T-cell (primary cell): ENCODE measurements around the gene FAM136A. TPM values are rescaled to one million over a fixed set of nuclear protein-coding genes. Genes with fewer than 3 reads are reported as not detected.
"Not testable (repeated sequence)": the region's sequence is repeated elsewhere in the genome, so short reads cannot be mapped to it uniquely, and the experiment has no call there.

Experiments
- ATAC-seq, 4 experiments: fragments of 200-7000 bp in 3 of 4; fragments of 150-1000 bp in 1 of 4; cut with Tn5 transposase; replicated peaks in 1 of 4; 1 replicate in 3 of 4; 2 replicates in 1 of 4; pipeline ENCODE4 v1.10.0; 2021; ENCODE audit warnings: moderate library complexity in 3 of 4, mild to moderate bottlenecking in 2 of 4, moderate number of reproducible peaks in 1 of 4
- CTCF ChIA-PET, 2 donors: fragments of 300-600 bp; sonication (Branson Sonifier 250); formaldehyde crosslinking; loops; one replicate each; lab custom pipeline; 2022; ENCODE audit warnings: antibody characterized with exemption in 2 of 2; lab: Charles Lee
- POLR2A ChIA-PET, 2 donors: fragments of 300-600 bp; sonication (Branson Sonifier 250); formaldehyde crosslinking; loops; one replicate each; lab custom pipeline; 2022; ENCODE audit warnings: antibody characterized with exemption in 2 of 2; lab: Charles Lee
- DNase-seq, 35 experiments: peaks; one replicate each; pipeline versions ENCODE4 v3.0.0 to v3.0.0-alpha.2; 2013 to 2023
- H3K27ac ChIP-seq: one replicate; pipeline ENCODE4 v1.5.1; 2013; ENCODE audit warnings: low read length
- H3K27me3 ChIP-seq, 2 experiments: replicated peaks in 1 of 2; 1 replicate in 1 of 2; 2 replicates in 1 of 2; pipeline versions ENCODE4 v1.6.1 to v1.7.0; 2013; ENCODE audit warnings: low read length in 1 of 2, mixed read lengths in 1 of 2; ENCODE audit not compliant: control insufficient read depth in 2 of 2, insufficient read depth in 2 of 2; ENCODE audit errors: extremely low read depth in 1 of 2
- H3K36me3 ChIP-seq, 2 donors: 1 replicate in 1 of 2; 2 replicates in 1 of 2; pipeline versions ENCODE4 v1.6.1 to v1.7.0; 2013; ENCODE audit warnings: low read length in 1 of 2; ENCODE audit not compliant: control insufficient read depth in 2 of 2, insufficient read depth in 1 of 2; ENCODE audit errors: extremely low read depth in 1 of 2
- H3K4me1 ChIP-seq, 2 experiments: 1 replicate in 1 of 2; 2 replicates in 1 of 2; pipeline versions ENCODE4 v1.6.1 to v1.7.0; 2013; ENCODE audit warnings: low read length in 2 of 2, mixed read lengths in 1 of 2; ENCODE audit not compliant: insufficient read depth in 2 of 2, control insufficient read depth in 1 of 2; ENCODE audit errors: extremely low read depth in 1 of 2
- H3K4me3 ChIP-seq, 2 donors: 1 replicate in 1 of 2; 2 replicates in 1 of 2; pipeline versions ENCODE4 v1.5.1 to v1.7.0; 2013; ENCODE audit warnings: mild to moderate bottlenecking in 2 of 2, low read length in 1 of 2, moderate library complexity in 1 of 2; ENCODE audit not compliant: control insufficient read depth in 1 of 2; ENCODE audit errors: extremely low read depth in 1 of 2
- H3K9me3 ChIP-seq: 2 replicates; pipeline ENCODE4 v1.7.0; 2013
- H3K27ac Mint-ChIP-seq, 2 donors: one replicate each; pipeline ENCODE4 v1.8.0; 2020 to 2021; ENCODE audit warnings: mild to moderate bottlenecking in 2 of 2, mixed read lengths in 2 of 2
- H3K27me3 Mint-ChIP-seq, 2 donors: one replicate each; pipeline ENCODE4 v1.8.0; 2021 to 2022; ENCODE audit warnings: mixed read lengths in 2 of 2
- H3K36me3 Mint-ChIP-seq: one replicate; pipeline ENCODE4 v1.8.0; 2021; ENCODE audit warnings: mixed read lengths
- H3K4me1 Mint-ChIP-seq, 3 donors: one replicate each; pipeline ENCODE4 v1.8.0; 2020 to 2022; ENCODE audit warnings: mixed read lengths in 3 of 3, mild to moderate bottlenecking in 1 of 3
- H3K4me3 Mint-ChIP-seq, 3 donors: one replicate each; pipeline ENCODE4 v1.8.0; 2020 to 2022; ENCODE audit warnings: mild to moderate bottlenecking in 3 of 3, mixed read lengths in 3 of 3, moderate library complexity in 3 of 3
- H3K9me3 Mint-ChIP-seq, 3 donors: one replicate each; pipeline ENCODE4 v1.8.0; 2020 to 2022; ENCODE audit warnings: mixed read lengths in 3 of 3
- WGBS: methylation state at CpG from one replicate; pipeline ENCODE4 v1.1.5; 2013; ENCODE audit warnings: missing lambda C conversion rate; ENCODE audit not compliant: insufficient coverage; 5-methylcytosine and 5-hydroxymethylcytosine counted together
- total RNA-seq, 35 experiments: library from RNA in 6 of 35; stranded (reverse) in 6 of 35; fragments of 120-200 nt in 1 of 35; gene quantifications; one replicate each; pipeline versions ENCODE4 v1.2.1 to v1.2.4 and lab custom pipeline; 2013 to 2026

The FAM136A gene
- total RNA-seq, 5 donors from 2014 or later (not counting 1 experiment from before 2014, with no cell fraction given) = 24.4 to 34.7 (median 29.7) TPM

DNA sequence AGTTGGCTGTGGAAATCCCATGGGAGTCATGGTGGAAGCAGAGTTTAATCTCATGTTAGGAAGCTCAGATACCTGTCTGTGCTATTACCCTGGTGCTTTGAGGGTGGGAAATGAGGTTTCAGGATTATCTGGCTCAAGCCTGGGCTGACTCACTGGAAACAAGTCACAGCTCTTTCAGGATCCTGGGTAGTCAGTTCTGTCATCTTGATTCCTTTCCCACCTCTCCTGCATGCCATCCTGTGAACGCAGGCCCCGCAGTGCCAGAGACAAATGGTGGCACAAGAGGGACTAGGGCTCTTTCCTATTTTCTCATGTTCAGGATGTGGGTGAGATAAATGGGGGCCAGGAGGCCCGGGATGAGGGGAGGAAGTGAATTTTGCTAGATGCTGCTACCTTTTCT lies 3.7 kb upstream of the FAM136A start:
- H3K27me3 Mint-ChIP-seq = peaks cover 2 to 4% of the 10 kb centered on the region in 2 donors
- peaks cover 16 to 19% (median 19%) of the 10 kb centered on the region in 3 donors for H3K4me1 Mint-ChIP-seq
- no CpG with 5 or more reads among the region's 3 CpGs for whole genome bisulfite sequencing
- Histone ChIP-seq H3K4me1 (peaks cover 5 to 21% of the 10 kb centered on the region in 2 experiments), H3K4me3 (no peak overlapping the region), H3K36me3 (no peaks in the 10 kb centered on the region), H3K27ac (no peak overlapping the region), H3K9me3 (no peaks in the 10 kb centered on the region), H3K27me3 (peaks cover 0 to 11% of the 10 kb centered on the region in 2 experiments)
- ATAC-seq = no peak
- ChIA-PET POLR2A (interaction anchor here in 1 of 2 donors (0.7 kb wide), 1 partner anchor 384 kb away, joined by 7 read pairs; no protein-coding TSS in a partner anchor), CTCF (interaction anchor here (0.5 to 5.4 kb wide), 7 partner anchors 12 to 611 kb away, joined by 3 to 58 read pairs (median 6); partner anchors contain the start of genes FIGLA (in 1 of the 2) and SNRPG (in 1 of the 2))
- H3K27ac Mint-ChIP-seq = no peak overlapping the region
- no peaks in the 10 kb centered on the region for H3K9me3 Mint-ChIP-seq
- no peaks in the 10 kb centered on the region for H3K36me3 Mint-ChIP-seq
- no peak for DNase-seq
- no peak overlapping the region for H3K4me3 Mint-ChIP-seq

- peaks cover 0 to 1% of the 10 kb centered on the region in 2 donors for H3K27me3 Mint-ChIP-seq
- peaks cover 18 to 24% (median 22%) of the 10 kb centered on the region in 3 donors for H3K4me1 Mint-ChIP-seq
- H3K4me1 ChIP-seq = peaks cover 5 to 24% of the 10 kb centered on the region in 2 experiments
- no peaks in the 10 kb centered on the region for H3K9me3 ChIP-seq
- 51% methylated on average over 3 of the region's 4 CpGs for WGBS
- no peak overlapping the region for H3K27ac ChIP-seq
- H3K36me3 ChIP-seq = peaks cover 3% of the 10 kb centered on the region in 2 donors
- no peak overlapping the region for H3K4me3 ChIP-seq
- DNase-seq (no peak), ATAC-seq (no peak)
- ChIA-PET CTCF (interaction anchor here (0.5 to 5.4 kb wide), 24 partner anchors 8 to 650 kb away, joined by 3 to 58 read pairs (median 4); partner anchors contain the start of genes MXD1 (in 1 of the 2), PCYOX1 (in 1 of the 2), SNRNP27 (in 1 of the 2) and SNRPG (in 1 of the 2)), POLR2A (interaction anchor here (0.6 to 1.5 kb wide), 4 partner anchors 10 to 390 kb away, joined by 3 to 4 read pairs (median 4); partner anchors contain the start of gene SNRPG (in 1 of the 2))
- peaks cover 0 to 5% of the 10 kb centered on the region in 2 experiments for H3K27me3 ChIP-seq
- no peaks in the 10 kb centered on the region for H3K36me3 Mint-ChIP-seq
- H3K4me3 Mint-ChIP-seq = no peak overlapping the region
- H3K9me3 Mint-ChIP-seq = no peaks in the 10 kb centered on the region
- H3K27ac Mint-ChIP-seq = no peak overlapping the region
These were observed 2.6 kb upstream of the FAM136A start for GRCh38 chr2:70304498-70304897.

DNA sequence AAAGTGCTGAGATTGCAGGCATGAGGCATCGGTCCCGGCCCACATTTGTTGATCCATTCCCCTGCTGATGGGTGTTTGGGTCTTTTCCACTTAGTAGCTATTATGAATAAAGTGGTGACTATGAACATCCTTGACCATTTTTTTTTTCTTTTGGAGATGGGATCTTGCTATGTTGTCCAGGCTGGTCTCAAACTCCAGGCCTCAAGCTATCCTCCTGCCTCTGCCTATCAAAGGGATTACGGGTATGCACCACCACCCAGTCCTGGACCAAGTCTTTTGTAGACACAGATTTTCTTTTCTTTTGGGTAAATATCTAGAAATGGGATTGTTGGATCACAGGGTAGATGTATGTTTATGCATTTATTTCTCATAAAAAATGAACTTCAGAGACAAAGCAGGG lies 1.3 kb upstream of the FAM136A start:
- peaks cover 20 to 29% (median 22%) of the 10 kb centered on the region in 3 donors for H3K4me1 Mint-ChIP-seq
- WGBS = no CpG with 5 or more reads among the region's 3 CpGs
- H3K4me3 Mint-ChIP-seq = no peak overlapping the region
- no peak overlapping the region for H3K4me3 ChIP-seq
- CTCF ChIA-PET = interaction anchor here (0.5 to 5.4 kb wide), 29 partner anchors 8 to 725 kb away, joined by 3 to 58 read pairs (median 4); partner anchors contain the start of genes C2orf42 (in 1 of the 2), FIGLA (in 1 of the 2), MXD1 (in 1 of the 2) and PCYOX1 (in 1 of the 2)
- peaks cover 10% of the 10 kb centered on the region for H3K36me3 Mint-ChIP-seq
- H3K9me3 Mint-ChIP-seq = no peaks in the 10 kb centered on the region
- H3K4me1 ChIP-seq = peaks cover 5 to 24% of the 10 kb centered on the region in 2 experiments
- H3K9me3 ChIP-seq = no peaks in the 10 kb centered on the region
- POLR2A ChIA-PET = interaction anchor here in 1 of 2 donors (0.7 kb wide), 1 partner anchor 346 kb away, joined by 3 read pairs; no protein-coding TSS in a partner anchor
- no peak for ATAC-seq
- H3K27me3 Mint-ChIP-seq = no peaks in the 10 kb centered on the region
- no peak overlapping the region for H3K27ac ChIP-seq
- no peak overlapping the region for H3K27ac Mint-ChIP-seq
- DNase-seq = no peak
- H3K36me3 ChIP-seq = peaks cover 3 to 14% of the 10 kb centered on the region in 2 donors
- peaks cover 0 to 5% of the 10 kb centered on the region in 2 experiments for H3K27me3 ChIP-seq

- peaks cover 23 to 31% (median 28%) of the 10 kb centered on the region in 3 donors for H3K4me1 Mint-ChIP-seq
- peaks cover 3 to 14% of the 10 kb centered on the region in 2 donors for H3K36me3 ChIP-seq
- H3K27ac Mint-ChIP-seq, H3K4me3 ChIP-seq, H3K9me3 ChIP-seq, ATAC-seq, DNase-seq, H3K27ac ChIP-seq, H3K9me3 Mint-ChIP-seq, H3K27me3 Mint-ChIP-seq, H3K27me3 ChIP-seq: not testable (repeated sequence)
- 69% methylated on average over 6 of the region's 11 CpGs for WGBS
- ChIA-PET CTCF (interaction anchor here (0.6 to 5.4 kb wide), 15 partner anchors 9 to 578 kb away, joined by 3 to 58 read pairs (median 3); partner anchors contain the start of genes C2orf42 (in 1 of the 2), MXD1 (in 1 of the 2), PCYOX1 (in 1 of the 2) and SNRPG (in 1 of the 2)), POLR2A (interaction anchor here (0.8 to 1.2 kb wide), 2 partner anchors 8 to 142 kb away, joined by 3 to 4 read pairs; partner anchors contain the start of gene SNRPG (in 1 of the 2))
- peak overlapping the region; percentile 85 to 93 (median 88) for H3K4me3 Mint-ChIP-seq
- peaks cover 12% of the 10 kb centered on the region for H3K36me3 Mint-ChIP-seq
- H3K4me1 ChIP-seq = peaks cover 5 to 24% of the 10 kb centered on the region in 2 experiments
These were observed 304 bp upstream of the FAM136A start for GRCh38 chr2:70302195-70302546.

DNA sequence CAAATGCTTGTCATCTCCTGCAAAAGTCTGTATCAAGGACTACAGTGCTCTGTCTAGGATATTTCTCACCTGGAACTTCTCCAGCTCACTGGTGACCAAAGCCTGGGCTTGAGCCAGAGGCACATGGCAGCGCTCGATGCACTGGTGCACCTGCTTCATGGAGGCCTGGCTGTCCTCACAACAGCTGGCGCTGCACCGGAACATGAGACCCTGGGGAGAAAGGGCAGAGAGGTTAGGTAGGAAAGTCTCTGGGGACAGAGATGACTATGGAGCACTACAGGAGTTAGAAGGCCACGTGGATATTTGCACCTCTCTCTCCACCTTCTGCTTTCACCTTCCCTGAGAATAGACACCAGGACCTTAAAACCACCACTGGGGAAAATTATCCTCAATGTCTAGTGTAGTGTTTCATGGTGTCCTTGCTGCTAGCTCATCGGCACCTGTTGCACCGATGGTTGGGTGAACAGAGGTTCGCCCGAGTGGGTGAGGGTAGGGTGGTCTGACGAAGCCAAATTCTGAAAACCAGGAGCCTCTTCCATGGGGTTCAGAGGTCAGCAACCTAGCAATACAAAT lies 1.0 kb downstream of the FAM136A start:
- Histone ChIP-seq H3K36me3 (peaks cover 3 to 14% of the 10 kb centered on the region in 2 donors), H3K9me3 (no peaks in the 10 kb centered on the region), H3K4me1 (peaks cover 5 to 24% of the 10 kb centered on the region in 2 experiments), H3K27me3 (no peaks in the 10 kb centered on the region), H3K4me3 (peak overlapping the region; percentile 79 to 88), H3K27ac (peak overlapping the region; percentile 75)
- H3K4me1 Mint-ChIP-seq = peaks cover 31 to 36% (median 31%) of the 10 kb centered on the region in 3 donors
- ChIA-PET CTCF (interaction anchor here in 1 of 2 donors (1.3 to 5.4 kb wide), 3 partner anchors 8 to 387 kb away, joined by 4 to 58 read pairs (median 18); partner anchors contain the start of genes MXD1 and SNRPG), POLR2A (interaction anchor here in 1 of 2 donors (0.9 to 1.2 kb wide), 2 partner anchors 7 to 387 kb away, joined by 3 read pairs; partner anchors contain the start of gene SNRPG)
- peak overlapping the region; percentile 85 to 93 (median 88) for H3K4me3 Mint-ChIP-seq
- H3K27ac Mint-ChIP-seq = peak overlapping the region; percentile 91 to 93
- DNase-seq (peak in 1 of 35 experiments; percentile 3), ATAC-seq (no peak)
- 86% methylated on average over 2 of the region's 10 CpGs for WGBS
- H3K27me3 Mint-ChIP-seq = no peaks in the 10 kb centered on the region
- H3K9me3 Mint-ChIP-seq = no peaks in the 10 kb centered on the region
- H3K36me3 Mint-ChIP-seq = peaks cover 19% of the 10 kb centered on the region

DNA sequence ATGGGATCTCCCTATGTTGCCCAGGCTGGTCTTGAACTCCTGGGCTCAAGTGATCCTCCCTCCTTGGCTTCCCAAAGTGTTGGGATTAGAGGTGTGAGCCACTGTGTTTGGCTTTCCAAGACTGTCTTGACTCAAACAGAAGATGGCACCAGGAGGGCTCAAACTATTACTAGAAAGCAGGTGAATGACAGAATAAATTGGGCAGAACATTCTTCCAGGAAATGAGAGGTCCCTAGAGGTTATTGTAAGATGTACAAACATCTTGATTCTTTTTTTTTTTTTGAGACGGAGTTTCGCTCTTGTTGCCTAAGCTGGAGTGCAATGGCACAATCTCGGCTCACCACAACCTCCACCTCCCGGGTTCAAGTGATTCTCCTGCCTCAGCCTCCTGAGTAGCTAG lies 4.0 kb downstream of the FAM136A start:
- H3K27me3 ChIP-seq, DNase-seq, H3K9me3 ChIP-seq, CTCF ChIA-PET, ATAC-seq, H3K27me3 Mint-ChIP-seq, H3K4me3 Mint-ChIP-seq, H3K9me3 Mint-ChIP-seq, H3K27ac ChIP-seq, H3K27ac Mint-ChIP-seq, POLR2A ChIA-PET, H3K4me3 ChIP-seq: not testable (repeated sequence)
- peaks cover 20 to 38% (median 29%) of the 10 kb centered on the region in 3 donors for H3K4me1 Mint-ChIP-seq
- Histone ChIP-seq H3K4me1 (peaks cover 6 to 24% of the 10 kb centered on the region in 2 experiments), H3K36me3 (peaks cover 3 to 14% of the 10 kb centered on the region in 2 donors)
- peaks cover 19% of the 10 kb centered on the region for H3K36me3 Mint-ChIP-seq
- WGBS = no CpG with 5 or more reads among the region's 4 CpGs
